ENCODE data around the gene CYB561D2.

The CYB561D2 gene

GRCh38 chr3:50392101-50392715 is 41.5 kb downstream of the CYB561D2 start:
- no peaks in the 10 kb centered on the region for H3K9me3 Mint-ChIP-seq
- H3K36me3 Mint-ChIP-seq, result no peaks in the 10 kb centered on the region
- H3K27me3 Mint-ChIP-seq, result peaks cover 0 to 6% of the 10 kb centered on the region in 2 donors
- no peak overlapping the region for H3K4me3 Mint-ChIP-seq
- peaks cover 0 to 10% of the 10 kb centered on the region in 2 donors for H3K4me1 Mint-ChIP-seq
- DNase-seq, result no peak
- no peak overlapping the region for H3K27ac Mint-ChIP-seq
- ATAC-seq (replicated peaks), result no peak

- ATAC-seq (replicated peaks) (no peak), DNase-seq (no peak)
- H3K9me3 Mint-ChIP-seq, result no peaks in the 10 kb centered on the region
- peaks cover 0 to 10% of the 10 kb centered on the region in 2 donors for H3K4me1 Mint-ChIP-seq
- H3K36me3 Mint-ChIP-seq, result no peaks in the 10 kb centered on the region
- no peak overlapping the region for H3K27ac Mint-ChIP-seq
- no peak overlapping the region for H3K4me3 Mint-ChIP-seq
- peaks cover 0 to 6% of the 10 kb centered on the region in 2 donors for H3K27me3 Mint-ChIP-seq
These were observed 42.4 kb downstream of the CYB561D2 start for GRCh38 chr3:50393061-50393460.

- H3K36me3 Mint-ChIP-seq, result no peaks in the 10 kb centered on the region
- ATAC-seq (replicated peaks) (peak; percentile 30 to 52), DNase-seq (no peak)
- H3K4me3 Mint-ChIP-seq, result no peak overlapping the region
- H3K27ac Mint-ChIP-seq, result no peak overlapping the region
- peaks cover 0 to 6% of the 10 kb centered on the region in 2 donors for H3K27me3 Mint-ChIP-seq
- peaks cover 0 to 10% of the 10 kb centered on the region in 2 donors for H3K4me1 Mint-ChIP-seq
- H3K9me3 Mint-ChIP-seq, result no peaks in the 10 kb centered on the region
These were observed 44.6 kb downstream of the CYB561D2 start for GRCh38 chr3:50395070-50395860.

- peaks cover 0 to 10% of the 10 kb centered on the region in 2 donors for H3K4me1 Mint-ChIP-seq
- peaks cover 0 to 6% of the 10 kb centered on the region in 2 donors for H3K27me3 Mint-ChIP-seq
- no peaks in the 10 kb centered on the region for H3K36me3 Mint-ChIP-seq
- ATAC-seq (replicated peaks) (no peak), DNase-seq (no peak)
- no peaks in the 10 kb centered on the region for H3K9me3 Mint-ChIP-seq
- no peak overlapping the region for H3K27ac Mint-ChIP-seq
- H3K4me3 Mint-ChIP-seq, result no peak overlapping the region
These were observed 45.8 kb downstream of the CYB561D2 start for GRCh38 chr3:50396502-50396901.

- Mint-ChIP-seq H3K27me3 (peaks cover 10 to 17% of the 10 kb centered on the region in 2 donors), H3K36me3 (no peaks in the 10 kb centered on the region), H3K9me3 (peaks cover 0 to 4% of the 10 kb centered on the region in 2 donors), H3K4me1 (no peaks in the 10 kb centered on the region), H3K27ac (no peak overlapping the region), H3K4me3 (no peak overlapping the region)
- ATAC-seq (replicated peaks) (no peak), DNase-seq (no peak)
These were observed 51.4 kb downstream of the CYB561D2 start for GRCh38 chr3:50401978-50402595.

Measured in stimulated activated naive B cell treated with anti-CD40 and anti-IgM and Interleukin-4, amounts not matched to agents 10 μg/mL and 1 μg/mL and 100 μg/mL, for 72 hours (primary cell).